Prostate gland (tissue), 2 donors: Measurements from ENCODE around the gene ATP6V0D1.

ENCODE experiments used
- CTCF ChIP-seq, 4 experiments: fragments of 200-600 bp in 2 of 4; fragments of 450-650 bp in 2 of 4; sonication (generic) in 2 of 4; IDR thresholded peaks; 1 replicate in 3 of 4; 2 replicates in 1 of 4; pipeline ENCODE4 v1.5.1; 2016 to 2019; ENCODE audit warnings: antibody characterized with exemption in 4 of 4, mild to moderate bottlenecking in 2 of 4, moderate library complexity in 2 of 4
- POLR2AphosphoS5 ChIP-seq: sonication (generic); formaldehyde crosslinking; IDR thresholded peaks from one replicate; pipeline ENCODE4 v1.6.1; 2017; ENCODE audit warnings: antibody characterized with exemption

DNA sequence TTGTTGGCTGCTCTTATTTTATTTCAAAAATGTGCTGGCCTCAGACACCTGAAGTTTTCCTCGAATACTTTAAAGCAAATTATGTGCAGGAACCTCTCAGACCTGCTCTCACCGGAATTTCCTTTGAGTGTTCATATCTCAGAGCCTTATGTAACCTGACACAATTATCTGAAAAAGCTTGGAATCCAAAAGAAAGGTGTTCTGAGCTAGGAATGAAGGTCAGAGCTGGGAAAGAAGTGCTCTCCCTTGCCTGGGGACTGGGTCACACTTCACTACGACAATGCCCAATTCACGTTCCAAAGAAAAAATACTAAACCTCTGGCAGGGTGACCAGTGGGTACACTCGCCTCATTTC lies 56.7 kb downstream of the ATP6V0D1 start:
- no peak for TF ChIP-seq CTCF (IDR thresholded peaks at IDR 0.05)
- TF ChIP-seq POLR2AphosphoS5 = no peak
